ENCODE results near the gene PARM1.

PARM1 gene, protein sequence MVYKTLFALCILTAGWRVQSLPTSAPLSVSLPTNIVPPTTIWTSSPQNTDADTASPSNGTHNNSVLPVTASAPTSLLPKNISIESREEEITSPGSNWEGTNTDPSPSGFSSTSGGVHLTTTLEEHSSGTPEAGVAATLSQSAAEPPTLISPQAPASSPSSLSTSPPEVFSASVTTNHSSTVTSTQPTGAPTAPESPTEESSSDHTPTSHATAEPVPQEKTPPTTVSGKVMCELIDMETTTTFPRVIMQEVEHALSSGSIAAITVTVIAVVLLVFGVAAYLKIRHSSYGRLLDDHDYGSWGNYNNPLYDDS

DNA sequence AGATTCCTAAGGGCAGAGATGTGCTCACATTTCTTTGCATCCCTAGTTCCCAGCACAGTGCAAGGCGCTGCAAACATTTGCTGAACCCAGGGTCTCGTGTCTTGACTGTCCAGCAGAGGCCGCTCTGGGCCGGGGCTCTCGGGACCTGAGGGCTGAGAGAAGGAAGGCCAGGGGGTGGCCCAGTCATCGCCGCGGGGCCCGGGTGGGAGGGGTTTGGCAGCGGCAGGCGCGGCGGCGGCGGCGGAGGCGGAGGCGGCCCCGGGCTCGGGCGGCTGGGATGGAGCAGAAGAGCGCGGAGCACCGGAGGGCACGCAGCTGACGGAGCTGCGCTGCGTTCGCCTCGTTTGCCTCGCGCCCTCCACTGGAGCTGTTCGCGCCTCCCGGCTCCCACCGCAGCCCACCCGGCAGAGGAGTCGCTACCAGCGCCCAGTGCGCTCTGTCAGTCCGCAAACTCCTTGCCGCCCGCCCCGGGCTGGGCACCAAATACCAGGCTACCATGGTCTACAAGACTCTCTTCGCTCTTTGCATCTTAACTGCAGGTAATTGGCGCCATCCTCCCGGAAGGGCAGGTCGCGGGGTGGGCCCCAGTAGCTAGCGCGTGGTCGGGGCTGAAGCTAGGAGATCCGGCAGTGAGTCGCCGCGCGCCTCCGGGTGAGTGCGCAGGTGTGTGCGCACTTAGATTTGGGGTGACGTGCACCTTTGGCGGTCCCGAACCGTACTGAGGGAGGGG is at the start of gene PARM1:
TSS of gene PARM1 (plus strand) at position 285 of the 730 bp plus-strand sequence. CDS start at position 497, 212 bp downstream.
- DNase-seq, result no peak

GRCh38 chr4:74884266-74884665 is 48.6 kb upstream of the PARM1 start:
- DNase-seq, result no peak

DNA sequence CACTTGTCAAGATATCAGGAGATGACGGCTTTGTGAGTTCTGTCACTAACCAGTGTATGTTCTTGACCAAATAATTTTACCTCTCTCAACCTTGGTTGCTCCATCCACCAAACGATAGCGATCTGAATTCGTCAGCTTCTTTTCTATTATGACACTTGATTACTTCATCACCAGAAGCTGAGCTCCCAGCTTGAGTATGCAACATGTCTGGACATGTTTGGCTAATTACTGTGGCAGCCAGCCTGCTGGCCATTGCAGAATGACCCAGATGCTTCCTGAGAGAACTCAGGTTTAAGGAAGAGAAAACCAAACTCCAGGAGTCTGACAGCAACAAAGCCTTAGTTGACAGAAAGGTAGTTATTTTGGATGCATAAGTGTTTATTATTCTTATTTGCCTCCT is 46.4 kb upstream of the PARM1 start:
- DNase-seq, result no peak

GRCh38 chr4:74890341-74890740 is 42.6 kb upstream of the PARM1 start:
- no peak for DNase-seq

DNA sequence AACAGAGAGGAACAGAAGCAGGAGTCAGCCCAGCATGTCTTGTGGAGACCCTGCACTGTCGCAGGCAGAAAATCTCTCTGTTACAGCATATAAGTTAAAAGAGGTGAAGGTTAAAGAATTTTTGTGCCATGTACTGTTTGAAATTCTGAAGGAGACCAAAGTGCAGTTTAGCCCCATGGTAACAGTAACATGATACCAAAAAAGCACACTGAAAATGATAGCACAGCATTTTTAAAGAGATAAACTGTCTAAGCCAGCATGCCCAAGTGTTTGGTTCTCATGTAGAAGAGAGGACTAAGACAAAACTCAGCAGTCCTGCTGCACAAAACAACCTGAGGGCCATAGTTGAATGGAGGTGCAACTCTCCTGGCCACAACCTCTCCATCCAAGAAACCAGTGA is 41.9 kb upstream of the PARM1 start:
- no peak for DNase-seq

GRCh38 chr4:74893171-74893570 is 39.7 kb upstream of the PARM1 start:
- DNase-seq, result no peak

DNA sequence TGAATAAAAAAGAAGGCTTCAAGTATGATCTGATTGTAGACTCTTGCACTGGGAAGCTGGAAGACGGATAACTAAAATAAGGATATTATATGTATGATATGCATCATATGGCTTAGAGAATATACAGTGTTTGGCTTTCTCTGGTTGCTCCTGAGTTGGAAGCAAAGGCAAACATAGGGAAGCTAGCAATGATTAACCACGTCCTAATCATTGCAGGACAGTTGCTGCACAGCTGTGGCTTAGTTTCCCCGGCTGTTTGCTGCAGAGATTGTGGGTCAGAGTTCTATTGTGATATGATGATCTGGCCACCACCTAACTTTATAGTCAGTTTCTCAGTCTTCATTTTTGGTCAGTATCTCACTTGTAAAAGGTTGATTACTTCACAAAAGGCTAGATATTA is 36.3 kb upstream of the PARM1 start:
- no peak for DNase-seq

DNA sequence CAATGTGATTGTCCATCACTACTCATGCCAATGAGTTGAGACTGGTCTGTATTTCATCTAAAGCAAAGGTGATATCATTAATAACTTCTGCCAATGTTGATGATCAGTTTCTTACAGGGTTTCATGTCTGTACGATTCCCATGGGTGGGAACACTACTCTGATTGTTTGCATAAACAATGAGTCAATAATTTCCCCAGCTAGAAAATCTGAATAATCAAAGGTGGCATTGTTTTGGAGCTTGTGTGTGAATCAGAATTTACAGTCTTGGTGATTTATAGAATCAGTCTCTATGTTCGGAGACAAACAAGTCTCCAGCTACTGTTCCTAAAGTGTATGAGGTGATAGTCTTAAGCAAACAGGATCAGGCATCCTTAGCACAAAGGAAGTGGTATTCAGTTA is 35.5 kb upstream of the PARM1 start:
- DNase-seq, result no peak

GRCh38 chr4:74900862-74901261 is 32.1 kb upstream of the PARM1 start:
- no peak for DNase-seq

DNA sequence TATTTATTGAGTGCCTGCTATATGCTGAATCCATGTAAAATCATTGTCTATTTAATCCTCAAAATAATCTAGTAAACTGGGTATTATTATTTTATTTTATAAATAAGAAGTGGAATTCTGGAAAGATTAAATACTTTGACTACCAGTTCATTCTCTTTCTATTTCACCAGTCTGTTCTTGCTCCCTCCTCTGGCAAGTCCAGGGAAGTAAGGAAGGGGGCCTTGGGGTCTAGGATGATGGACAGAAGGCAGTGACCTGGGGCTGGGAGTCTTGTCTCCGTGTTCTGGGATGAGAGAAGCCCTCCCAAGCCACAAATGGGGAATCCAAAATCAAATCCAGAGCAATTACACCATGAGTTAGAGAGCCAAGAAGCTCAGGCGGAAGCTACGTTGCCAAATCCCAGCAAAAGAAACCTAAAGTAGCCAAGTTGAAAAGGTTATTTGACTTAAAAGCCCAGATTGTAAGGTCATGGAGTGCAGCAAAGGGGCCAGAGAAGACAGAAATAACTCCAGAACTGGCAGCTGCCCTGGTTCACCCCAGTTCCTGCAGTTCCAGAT is 28.3 kb upstream of the PARM1 start:
- DNase-seq, result no peak

GRCh38 chr4:74906771-74907170 is 26.1 kb upstream of the PARM1 start:
- DNase-seq, result no peak

DNA sequence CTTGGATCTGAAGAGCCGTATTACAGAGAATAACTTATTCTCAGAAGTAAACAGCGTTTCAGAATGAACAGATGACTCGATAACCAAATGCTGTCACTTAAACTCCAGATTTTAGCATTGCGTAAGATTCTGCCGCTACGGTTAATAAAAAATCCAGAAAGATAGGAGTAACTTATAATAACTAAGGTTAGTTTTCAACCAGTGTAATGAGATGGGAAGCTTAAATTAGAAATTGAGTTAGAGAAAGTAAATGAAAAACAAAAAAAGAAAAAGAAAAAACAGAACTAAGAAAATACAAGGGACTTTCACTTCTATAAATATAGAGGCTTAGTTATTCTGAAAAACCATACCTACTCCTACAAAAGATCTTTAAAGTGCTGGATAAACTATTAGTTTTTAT is 13.1 kb upstream of the PARM1 start:
- DNase-seq, result no peak

DNA sequence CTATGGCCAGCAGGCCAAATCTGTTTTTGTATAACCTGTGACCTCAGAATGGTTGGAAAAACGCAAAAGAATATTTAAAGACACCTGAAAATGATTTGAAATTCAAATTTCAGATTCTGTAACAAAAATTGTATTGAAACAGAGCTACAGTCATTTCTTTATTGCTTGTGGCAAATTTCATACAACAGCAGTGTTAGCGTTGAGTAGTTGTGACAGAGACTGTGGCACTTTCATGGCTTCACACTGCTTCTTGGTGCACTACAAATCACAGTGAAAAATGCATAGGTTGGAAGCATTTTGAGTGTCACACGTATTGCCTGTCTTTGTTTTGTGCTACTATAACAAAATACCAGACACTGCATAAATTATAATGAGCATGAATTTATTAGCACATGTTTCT is 12.2 kb upstream of the PARM1 start:
- DNase-seq, result no peak

- no peak for DNase-seq
These were observed 11.4 kb upstream of the PARM1 start for GRCh38 chr4:74921490-74921889.

DNA sequence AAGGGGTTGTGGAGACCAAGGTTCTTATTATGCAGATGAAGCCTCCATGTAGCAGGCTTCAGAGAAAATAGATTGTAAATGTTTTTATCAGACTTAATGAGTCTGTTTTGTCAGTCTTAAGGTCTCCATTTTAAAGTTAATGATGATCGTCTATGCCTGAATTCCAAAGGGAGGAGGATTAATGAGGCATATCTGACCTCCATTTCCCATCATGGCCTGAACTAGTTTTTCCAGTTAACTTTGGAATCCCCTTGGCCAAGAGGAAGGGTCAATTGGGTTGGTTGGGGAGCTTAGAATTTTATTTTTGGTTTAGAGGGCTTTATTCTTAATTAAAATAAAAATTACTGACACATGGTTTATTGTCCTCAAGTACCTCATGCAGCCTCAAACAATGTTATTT is 6.9 kb upstream of the PARM1 start:
- DNase-seq, result no peak

- no peak for DNase-seq
These were observed 2.8 kb upstream of the PARM1 start for GRCh38 chr4:74930162-74930561.

- no peak for DNase-seq
These were observed 1.5 kb upstream of the PARM1 start for GRCh38 chr4:74931376-74931775.

DNA sequence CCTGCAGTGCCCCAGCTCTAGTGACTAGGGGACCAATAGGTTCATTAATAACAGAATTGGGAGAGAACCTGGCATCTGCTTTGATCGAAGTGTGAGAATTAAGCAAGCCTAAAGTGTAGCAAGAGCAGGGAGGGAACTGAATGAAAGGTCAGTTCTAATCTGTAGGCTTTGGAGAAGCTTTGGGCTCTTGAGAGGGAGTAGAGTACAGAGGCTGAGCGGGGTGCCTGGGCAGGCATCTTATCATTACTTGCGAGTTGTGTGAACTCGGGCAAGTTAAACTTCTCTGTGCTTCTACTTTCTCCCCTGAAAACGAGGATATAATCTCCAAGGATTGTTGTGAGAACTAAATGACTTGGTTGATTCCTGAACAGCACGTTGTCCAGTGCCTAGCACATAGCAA is 906 bp upstream of the PARM1 start:
- no peak for DNase-seq

DNA sequence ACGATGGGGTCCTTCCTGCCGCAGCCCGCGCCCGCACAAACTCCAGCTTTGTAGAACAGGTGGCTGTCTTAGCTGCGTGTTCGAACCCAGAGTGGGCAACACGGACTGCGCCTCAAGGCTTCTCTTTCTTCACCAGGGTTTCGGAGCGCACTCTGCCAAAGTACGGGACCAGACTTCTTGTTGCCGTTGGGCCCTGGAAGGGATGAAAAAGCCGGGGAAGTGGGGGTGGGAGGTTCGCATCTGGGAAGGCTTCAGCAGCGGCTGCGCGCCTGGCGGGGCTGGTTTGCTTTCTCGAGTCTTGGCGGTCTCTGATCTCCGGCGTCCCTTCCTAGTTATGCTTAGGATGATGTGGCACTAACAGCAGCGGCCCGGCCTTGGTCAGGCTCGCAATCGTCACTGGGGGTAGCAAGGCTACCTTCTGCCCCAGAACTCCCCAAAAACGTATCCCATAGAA is 673 bp downstream of the PARM1 start:
- DNase-seq, result no peak

DNA sequence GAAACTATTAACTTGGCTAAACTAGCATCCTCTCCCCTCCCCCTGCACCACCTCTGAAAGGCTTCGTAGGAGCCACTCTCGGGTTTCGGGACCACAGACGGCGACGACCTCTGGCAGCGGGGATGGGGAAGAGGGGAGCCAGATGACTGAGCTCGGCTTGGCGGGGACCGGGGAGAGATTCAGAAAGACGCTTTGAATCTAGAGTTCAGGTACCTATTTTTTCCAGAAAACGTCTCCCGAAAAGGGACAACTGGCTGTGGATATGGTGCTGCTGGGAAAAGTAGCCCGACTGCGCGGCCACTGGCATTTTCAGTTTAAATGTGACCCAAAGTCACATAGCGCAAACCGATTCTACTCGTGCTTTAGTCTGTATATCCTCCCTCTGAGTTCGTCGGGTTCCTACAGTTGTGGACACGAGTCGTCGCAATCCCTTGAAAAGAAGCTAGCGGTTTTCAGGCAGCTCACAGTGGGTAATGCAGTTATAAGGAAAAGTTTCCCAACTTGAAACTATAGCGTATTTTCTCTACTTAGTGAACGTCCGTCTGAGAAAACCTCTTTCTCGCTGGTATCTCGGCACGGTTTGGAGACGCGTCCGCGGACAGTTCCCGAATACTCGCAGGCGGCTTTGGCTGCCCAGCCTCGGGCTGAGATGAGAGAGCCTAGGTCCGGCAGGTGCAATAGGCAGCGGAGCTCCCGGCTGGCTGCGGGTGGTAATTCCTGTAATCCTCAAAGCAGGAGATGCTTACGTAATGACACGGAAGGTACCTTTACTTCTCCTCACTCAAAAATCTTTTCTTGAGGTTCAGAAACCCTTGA is 1.3 kb downstream of the PARM1 start:
- DNase-seq, result no peak

GRCh38 chr4:74934888-74935287 is 2.0 kb downstream of the PARM1 start:
- DNase-seq, result no peak

- DNase-seq, result no peak
These were observed 8.2 kb downstream of the PARM1 start for GRCh38 chr4:74941123-74941522.

DNA sequence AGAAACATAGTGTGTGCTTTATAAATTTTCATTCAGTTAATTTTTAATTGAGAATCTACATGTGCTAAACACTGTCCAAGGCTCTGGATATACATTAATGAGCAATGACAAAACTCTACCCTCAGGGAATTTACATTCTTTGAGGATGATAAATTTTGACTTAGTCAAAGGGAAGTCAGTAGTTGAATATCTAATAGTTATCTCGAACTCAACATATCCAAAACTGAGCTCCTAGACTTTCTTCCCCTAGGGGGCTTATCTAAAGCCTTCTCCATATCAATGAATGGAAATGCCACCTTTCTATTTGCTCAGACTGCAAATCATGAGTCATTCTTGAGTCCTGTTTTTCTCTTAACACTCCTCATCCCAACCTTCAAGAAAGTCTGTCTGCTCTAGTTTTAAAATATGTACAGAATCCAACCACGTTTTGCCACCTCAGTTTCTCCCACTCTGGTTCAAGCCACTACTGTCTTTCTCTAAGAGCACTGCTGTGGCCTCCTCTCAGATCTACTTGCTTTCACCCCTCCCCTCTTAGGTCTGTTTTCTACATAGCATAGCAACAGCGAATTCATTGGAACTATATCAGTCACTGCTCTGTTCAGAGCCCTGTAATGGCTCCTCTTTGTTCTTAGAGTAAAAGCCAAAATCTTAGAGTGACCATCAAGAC is 9.5 kb downstream of the PARM1 start:
- DNase-seq, result no peak

Data from NCI-H2081 treated with DMSO at 0.1 percent for 48 hours (cell line).